ENCODE data around the gene ITIH1. TPM values are rescaled to one million over a fixed set of nuclear protein-coding genes. Genes with fewer than 3 reads are reported as not detected.

Gene ITIH1
- total RNA-seq, 1 experiment from 2014 or later = not detected

DNA sequence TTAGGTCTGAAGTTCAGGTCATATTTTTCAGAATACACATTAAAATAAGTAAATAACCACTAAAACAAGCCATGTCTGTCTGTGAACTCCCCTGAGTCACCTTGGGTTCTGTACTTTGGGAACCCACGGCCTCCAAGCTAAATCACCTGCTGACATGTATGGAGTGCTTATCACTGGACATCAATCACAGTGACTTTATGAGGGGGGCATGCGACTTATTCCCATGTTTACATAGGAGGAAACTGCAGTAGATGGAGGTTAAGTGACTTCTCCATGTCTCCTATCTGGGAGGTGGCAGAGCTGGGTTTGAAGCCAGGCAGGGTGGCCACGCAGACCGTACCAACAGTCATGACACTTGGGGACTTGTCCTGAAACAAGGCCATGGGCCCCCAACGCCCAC lies 45.0 kb downstream of the ITIH1 start:
- no peak overlapping the region for H2AFZ ChIP-seq
- no peaks in the 10 kb centered on the region for H3K27me3 ChIP-seq (ENCODE audit: insufficient read depth, low read depth)
- no peak for DNase-seq
- intact Hi-C loops (cut with micrococcal nuclease; ENCODE audit: unreplicated experiment) = no loop called here
- H3K9me2 ChIP-seq (ENCODE audit: insufficient read depth) = no peaks in the 10 kb centered on the region
- H3K4me3 ChIP-seq = no peak overlapping the region
- no peak overlapping the region for H3K27ac ChIP-seq
- no peaks in the 10 kb centered on the region for H3K79me2 ChIP-seq (ENCODE audit: low read depth)
- H3K9me3 ChIP-seq (ENCODE audit: insufficient read depth, low read depth) = no peaks in the 10 kb centered on the region
- H3K36me3 ChIP-seq (ENCODE audit: low read depth) = no peaks in the 10 kb centered on the region
- H3K4me2 ChIP-seq = no peak overlapping the region
- no TSS peak for BruUV-seq (replicated peaks)
- CTCF ChIA-PET = no interaction called here
- no peaks in the 10 kb centered on the region for H4K20me1 ChIP-seq (ENCODE audit: insufficient read depth)
- POLR2A ChIA-PET (ENCODE audit: unreplicated experiment) = no interaction called here
- H3K4me1 ChIP-seq (replicated peaks; ENCODE audit: insufficient read depth) = no peaks in the 10 kb centered on the region
- no peak for TF ChIP-seq EZH2 (IDR thresholded peaks at IDR 0.05; ENCODE audit: low read depth)
- TF ChIP-seq, protein P1, sequence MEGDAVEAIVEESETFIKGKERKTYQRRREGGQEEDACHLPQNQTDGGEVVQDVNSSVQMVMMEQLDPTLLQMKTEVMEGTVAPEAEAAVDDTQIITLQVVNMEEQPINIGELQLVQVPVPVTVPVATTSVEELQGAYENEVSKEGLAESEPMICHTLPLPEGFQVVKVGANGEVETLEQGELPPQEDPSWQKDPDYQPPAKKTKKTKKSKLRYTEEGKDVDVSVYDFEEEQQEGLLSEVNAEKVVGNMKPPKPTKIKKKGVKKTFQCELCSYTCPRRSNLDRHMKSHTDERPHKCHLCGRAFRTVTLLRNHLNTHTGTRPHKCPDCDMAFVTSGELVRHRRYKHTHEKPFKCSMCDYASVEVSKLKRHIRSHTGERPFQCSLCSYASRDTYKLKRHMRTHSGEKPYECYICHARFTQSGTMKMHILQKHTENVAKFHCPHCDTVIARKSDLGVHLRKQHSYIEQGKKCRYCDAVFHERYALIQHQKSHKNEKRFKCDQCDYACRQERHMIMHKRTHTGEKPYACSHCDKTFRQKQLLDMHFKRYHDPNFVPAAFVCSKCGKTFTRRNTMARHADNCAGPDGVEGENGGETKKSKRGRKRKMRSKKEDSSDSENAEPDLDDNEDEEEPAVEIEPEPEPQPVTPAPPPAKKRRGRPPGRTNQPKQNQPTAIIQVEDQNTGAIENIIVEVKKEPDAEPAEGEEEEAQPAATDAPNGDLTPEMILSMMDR (conservative IDR thresholded peaks at IDR 0.05) = no peak
- no peaks in the 10 kb centered on the region for H3F3A ChIP-seq (ENCODE audit: insufficient read depth, low read depth)

DNA sequence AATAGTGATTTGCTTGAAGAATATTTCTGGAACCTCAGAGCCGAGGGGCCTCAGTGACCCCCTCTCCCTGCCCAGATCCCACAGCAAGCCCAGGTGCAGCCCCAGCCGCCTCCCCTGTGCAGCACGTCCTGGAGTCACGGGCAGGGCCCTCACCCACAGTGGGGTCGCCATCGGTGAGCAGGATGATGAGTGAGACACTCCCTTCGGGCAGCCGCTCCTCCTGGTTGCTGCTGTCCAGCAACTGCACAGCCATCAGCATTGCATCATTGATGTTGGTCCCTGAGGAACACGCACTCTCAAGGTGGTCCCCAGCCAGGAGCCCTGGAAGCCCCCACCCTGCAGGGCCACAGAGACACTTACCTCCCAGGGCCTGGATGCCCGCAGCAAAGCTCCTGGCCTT lies 46.6 kb downstream of the ITIH1 start:
- no peaks in the 10 kb centered on the region for H3K9me2 ChIP-seq (ENCODE audit: insufficient read depth)
- no peak overlapping the region for H3K27ac ChIP-seq
- H3K4me3 ChIP-seq = no peak overlapping the region
- no peaks in the 10 kb centered on the region for H3K36me3 ChIP-seq (ENCODE audit: low read depth)
- ChIA-PET POLR2A (ENCODE audit: unreplicated experiment) (no interaction called here), CTCF (no interaction called here)
- no peaks in the 10 kb centered on the region for H3F3A ChIP-seq (ENCODE audit: insufficient read depth, low read depth)
- H2AFZ ChIP-seq = no peak overlapping the region
- intact Hi-C loops (cut with micrococcal nuclease; ENCODE audit: unreplicated experiment) = no loop called here
- H3K27me3 ChIP-seq (ENCODE audit: insufficient read depth, low read depth) = no peaks in the 10 kb centered on the region
- H3K79me2 ChIP-seq (ENCODE audit: low read depth) = no peaks in the 10 kb centered on the region
- no peaks in the 10 kb centered on the region for H3K9me3 ChIP-seq (ENCODE audit: insufficient read depth, low read depth)
- no peak for TF ChIP-seq EZH2 (IDR thresholded peaks at IDR 0.05; ENCODE audit: low read depth)
- TF ChIP-seq, protein P1 (conservative IDR thresholded peaks at IDR 0.05) = no peak
- no peaks in the 10 kb centered on the region for H4K20me1 ChIP-seq (ENCODE audit: insufficient read depth)
- H3K4me1 ChIP-seq (replicated peaks; ENCODE audit: insufficient read depth) = no peaks in the 10 kb centered on the region
- H3K4me2 ChIP-seq = no peak overlapping the region
- BruUV-seq (replicated peaks) = no TSS peak
- no peak for DNase-seq

DNA sequence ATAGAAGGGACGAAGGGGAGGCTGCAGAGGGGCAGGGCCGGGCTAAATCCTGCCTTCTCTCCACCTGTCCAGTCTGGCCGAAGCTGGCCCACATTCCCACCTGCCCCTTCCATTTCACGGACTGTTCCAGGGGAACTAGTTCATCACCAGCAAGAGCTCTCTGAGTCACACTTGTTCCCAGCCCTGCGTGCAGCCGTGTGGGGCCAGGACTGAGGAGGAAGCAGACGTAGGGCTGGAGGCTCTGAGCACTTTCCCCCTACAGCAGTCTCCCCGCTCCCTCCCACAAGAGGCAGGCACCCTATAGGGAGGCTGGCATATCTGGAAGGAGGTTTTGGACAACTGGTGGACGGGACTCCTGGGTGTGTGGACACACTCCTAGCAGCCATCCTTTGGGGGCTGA lies 50.0 kb downstream of the ITIH1 start:
- H3K36me3 ChIP-seq (ENCODE audit: low read depth) = no peaks in the 10 kb centered on the region
- H3K27me3 ChIP-seq (ENCODE audit: insufficient read depth, low read depth) = no peaks in the 10 kb centered on the region
- ChIA-PET CTCF (no interaction called here), POLR2A (ENCODE audit: unreplicated experiment) (no interaction called here)
- peaks cover 3% of the 10 kb centered on the region; the same call in 1 of the 2 replicates for H3F3A ChIP-seq (ENCODE audit: insufficient read depth, low read depth)
- H2AFZ ChIP-seq = no peak overlapping the region
- no peak overlapping the region for H3K4me3 ChIP-seq
- peaks cover 4% of the 10 kb centered on the region; the same call in 1 of the 2 replicates for H4K20me1 ChIP-seq (ENCODE audit: insufficient read depth)
- H3K27ac ChIP-seq = no peak overlapping the region
- no peak overlapping the region for H3K4me2 ChIP-seq
- no peak for DNase-seq
- no peaks in the 10 kb centered on the region for H3K79me2 ChIP-seq (ENCODE audit: low read depth)
- H3K9me3 ChIP-seq (ENCODE audit: insufficient read depth, low read depth) = no peaks in the 10 kb centered on the region
- intact Hi-C loops (cut with micrococcal nuclease; ENCODE audit: unreplicated experiment) = no loop called here
- H3K9me2 ChIP-seq (ENCODE audit: insufficient read depth) = no peaks in the 10 kb centered on the region
- no TSS peak for BruUV-seq (replicated peaks)
- peaks cover 11% of the 10 kb centered on the region for H3K4me1 ChIP-seq (replicated peaks; ENCODE audit: insufficient read depth)
- TF ChIP-seq, protein P1 (conservative IDR thresholded peaks at IDR 0.05) = no peak
- no peak for TF ChIP-seq EZH2 (IDR thresholded peaks at IDR 0.05; ENCODE audit: low read depth)
